ENCODE data around the gene CNIH4.
A peak's percentile ranks its signal among the peaks of the same experiment; 100 is the strongest.
"Not testable (repeated sequence)": the region's sequence is repeated elsewhere in the genome, so short reads cannot be mapped to it uniquely, and the experiment has no call there.

The CNIH4 gene

DNA sequence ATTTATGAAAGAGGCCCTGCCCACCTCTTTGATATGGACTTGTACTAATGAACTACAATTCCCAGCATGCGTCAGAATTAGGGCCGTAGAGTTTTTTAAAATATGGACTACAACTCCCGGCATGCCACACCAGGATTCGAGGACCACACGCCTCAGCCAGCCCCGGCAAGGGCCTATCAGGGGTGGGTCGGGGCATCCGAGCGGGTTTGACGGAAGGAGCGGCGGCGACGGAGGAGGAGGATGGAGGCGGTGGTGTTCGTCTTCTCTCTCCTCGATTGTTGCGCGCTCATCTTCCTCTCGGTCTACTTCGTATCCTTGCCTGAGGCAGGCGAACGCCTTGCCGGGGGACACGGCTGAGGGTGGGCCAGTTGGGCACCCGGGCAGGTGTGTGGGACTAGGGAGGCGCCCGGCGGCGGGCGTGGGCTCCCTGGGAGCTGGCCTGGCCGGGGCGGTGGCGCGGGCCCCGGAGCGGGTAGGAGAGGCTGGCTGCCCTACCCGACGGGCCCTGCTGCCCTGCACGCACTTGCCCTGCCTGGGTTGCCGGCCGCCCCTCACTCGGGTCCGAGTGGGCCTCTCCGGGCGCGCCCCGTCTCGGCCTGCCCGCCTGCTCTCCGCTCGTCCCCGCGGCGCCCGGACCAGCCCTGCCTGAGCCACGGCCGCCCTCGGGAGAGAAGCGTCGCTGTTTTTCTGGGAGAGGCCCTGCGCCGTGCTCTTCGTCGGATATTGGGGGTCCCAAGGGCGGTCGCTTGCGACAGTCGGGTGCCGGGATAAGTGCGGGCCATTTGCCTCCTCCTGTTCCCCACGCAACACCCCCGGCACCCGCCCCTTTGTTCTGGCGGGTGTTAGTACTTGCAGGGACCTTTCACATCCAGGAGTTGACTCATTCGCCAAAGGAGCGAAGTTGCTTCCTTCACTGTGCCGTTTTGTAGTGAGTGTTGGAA, at the start of gene CNIH4:
TSS of gene CNIH4 (plus strand) at position 195 of the 941 bp plus-strand sequence. CDS start at position 241, 46 bp downstream.
- DNase-seq, result peak; percentile 97

DNA sequence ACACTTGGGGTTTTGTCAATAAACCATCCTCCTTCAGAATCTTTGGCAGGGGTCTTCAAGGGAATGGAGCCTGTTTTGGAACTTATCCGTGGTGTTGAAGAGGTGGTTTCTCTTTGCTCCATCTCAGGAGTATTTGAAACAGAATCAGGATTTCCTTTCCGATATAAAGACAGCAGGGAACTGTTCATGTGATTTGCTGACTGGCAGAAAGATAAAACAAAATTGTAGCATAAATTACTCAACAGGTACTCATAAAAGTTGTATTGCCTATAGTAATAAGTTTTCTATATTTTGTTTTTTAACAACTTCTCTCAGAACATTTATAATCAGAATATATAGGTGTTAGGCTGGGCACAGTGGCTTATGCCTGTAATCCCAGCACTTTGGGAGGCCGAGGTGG, 48.6 kb upstream of the CNIH4 start:
- no peak for DNase-seq

DNA sequence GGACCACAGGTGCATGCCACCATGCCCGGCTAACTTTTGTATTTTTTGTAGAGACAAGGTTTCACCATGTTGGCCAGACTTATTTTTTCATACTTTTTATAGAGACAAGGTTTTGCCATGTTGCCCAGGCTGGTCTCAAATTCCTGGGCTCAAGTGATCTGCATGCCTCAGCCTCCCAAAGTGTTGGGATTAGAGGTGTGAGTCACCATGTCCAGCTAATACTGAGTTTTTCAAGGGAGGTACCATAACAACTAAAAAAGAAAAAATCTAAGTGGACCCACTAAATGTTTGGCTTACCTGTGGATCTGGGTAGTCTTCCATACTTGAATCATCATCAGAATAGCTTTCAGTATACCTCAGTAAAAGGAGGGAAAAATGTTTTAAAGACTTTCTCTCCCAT, 45.2 kb upstream of the CNIH4 start:
- DNase-seq, result not testable (repeated sequence)

DNA sequence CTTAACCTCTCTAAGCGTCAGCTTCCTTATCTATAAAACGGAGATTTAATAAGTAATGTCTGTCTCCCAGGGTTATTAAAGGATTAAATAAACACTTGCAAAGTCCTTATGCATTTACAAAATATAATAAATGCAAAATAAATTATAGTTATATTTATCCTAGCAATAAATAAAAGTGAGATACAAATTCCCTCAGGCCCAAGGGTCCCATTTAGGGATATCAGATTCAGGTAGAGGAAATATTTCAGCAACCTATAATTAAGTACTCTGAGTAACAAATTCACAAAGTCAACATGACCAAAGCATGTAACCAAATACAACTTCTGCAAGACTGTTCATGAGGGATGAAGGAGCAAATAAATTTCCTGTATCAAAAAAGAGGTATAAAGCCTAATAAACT, 44.7 kb upstream of the CNIH4 start:
- DNase-seq, result no peak

DNA sequence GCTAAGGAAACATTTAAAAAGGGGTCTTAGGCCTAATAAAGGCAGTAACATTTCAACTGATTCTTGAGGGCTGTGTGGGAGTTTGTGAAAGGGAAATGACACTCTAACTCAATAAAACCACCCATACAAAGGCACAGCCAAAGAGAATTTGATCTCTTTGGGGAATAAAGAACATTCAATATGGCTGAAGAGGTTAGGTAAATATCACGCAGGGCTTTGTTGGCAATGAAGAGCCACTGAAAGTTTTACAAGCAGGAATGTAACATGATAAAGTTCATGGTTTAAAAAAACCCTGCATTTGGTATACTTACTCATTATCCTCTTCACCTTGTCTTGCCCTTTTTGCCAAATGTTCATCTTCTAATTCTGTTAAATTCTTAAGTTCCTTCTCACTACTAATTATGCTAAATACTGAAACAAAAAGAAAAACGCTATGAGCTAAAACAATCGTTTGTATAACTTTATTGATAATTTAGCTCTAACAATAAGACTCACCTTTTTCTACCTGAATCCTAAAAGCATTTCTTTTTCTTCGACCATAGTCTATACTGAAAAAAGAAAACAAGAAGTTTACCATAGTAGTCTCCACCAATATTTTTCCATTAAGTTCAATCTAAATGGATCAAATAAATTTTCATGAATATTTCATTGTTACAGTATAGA, 39.2 kb upstream of the CNIH4 start:
- DNase-seq, result no peak

DNA sequence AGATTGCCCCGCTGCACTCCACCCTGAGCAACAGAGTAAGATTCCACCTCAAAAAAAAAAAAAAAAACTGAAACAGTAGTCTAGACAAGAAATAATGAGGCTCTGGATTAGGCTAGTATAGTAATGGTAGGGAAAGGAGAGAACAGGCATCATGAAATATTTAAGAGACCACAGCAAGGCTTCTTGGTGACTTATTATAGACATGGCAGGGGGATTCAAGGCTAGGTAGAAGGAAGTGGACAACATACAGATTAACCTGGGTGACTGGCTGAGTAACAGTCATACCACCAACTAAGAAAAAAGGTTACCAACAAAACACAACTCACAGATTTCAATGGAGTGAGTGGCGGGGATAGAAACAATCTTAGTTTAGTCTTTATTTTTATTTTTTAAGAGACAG, 35.0 kb upstream of the CNIH4 start:
- no peak for DNase-seq

DNA sequence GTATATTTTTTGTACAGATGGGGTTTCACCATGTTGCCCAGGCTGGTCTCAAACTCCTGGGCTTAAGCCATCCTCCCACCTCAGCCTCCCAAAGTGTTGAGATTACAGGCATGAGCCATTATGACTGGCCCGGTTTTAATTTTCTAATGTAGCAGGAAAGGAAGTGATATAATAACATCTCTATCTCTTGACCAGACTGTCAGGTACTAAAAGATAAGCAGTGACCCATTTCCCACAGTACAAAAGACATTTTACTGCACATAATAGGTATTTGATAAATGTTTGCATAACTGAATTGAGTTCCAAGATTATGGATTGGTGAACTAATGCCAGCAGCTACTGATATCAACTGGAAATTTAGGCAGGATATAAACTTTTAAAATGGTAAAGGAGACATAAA, 30.7 kb upstream of the CNIH4 start:
- no peak for DNase-seq

DNA sequence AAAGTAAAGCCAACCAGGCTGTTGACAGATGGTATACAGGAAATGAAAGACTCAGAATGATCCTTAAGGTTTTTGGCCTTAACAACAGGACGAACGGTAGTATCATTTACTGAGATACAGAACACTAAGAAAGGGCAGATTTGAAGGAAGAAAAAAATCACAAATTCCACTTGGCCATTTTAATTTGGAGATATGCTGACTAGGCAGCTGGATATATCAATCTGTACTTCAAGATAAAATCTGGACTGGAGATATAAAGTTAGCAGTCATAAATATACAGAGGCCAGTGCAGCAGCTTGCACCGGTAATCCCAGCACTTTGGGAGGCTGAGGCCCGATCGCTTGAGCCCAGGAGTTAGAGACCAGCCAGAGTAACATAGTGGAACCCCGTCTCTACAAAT, 28.0 kb upstream of the CNIH4 start:
- peak; percentile 13 for DNase-seq

DNA sequence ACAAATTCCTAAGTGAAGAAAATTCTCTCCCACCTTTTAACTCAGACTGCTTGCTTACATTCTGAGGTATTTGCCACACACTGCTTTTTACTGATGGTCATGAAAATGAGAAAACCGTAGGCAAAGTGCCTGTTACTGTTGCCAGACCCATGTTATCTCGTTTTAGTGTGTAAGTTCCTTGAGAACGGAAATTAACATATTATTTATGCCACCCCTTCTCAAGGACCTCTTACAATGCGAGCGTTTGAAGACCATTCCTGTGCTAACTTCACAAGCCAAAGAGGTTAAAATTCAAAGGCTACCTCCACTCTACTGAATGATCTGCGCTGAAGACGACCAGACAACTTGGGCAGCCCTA, 27.2 kb upstream of the CNIH4 start:
- no peak for DNase-seq

DNA sequence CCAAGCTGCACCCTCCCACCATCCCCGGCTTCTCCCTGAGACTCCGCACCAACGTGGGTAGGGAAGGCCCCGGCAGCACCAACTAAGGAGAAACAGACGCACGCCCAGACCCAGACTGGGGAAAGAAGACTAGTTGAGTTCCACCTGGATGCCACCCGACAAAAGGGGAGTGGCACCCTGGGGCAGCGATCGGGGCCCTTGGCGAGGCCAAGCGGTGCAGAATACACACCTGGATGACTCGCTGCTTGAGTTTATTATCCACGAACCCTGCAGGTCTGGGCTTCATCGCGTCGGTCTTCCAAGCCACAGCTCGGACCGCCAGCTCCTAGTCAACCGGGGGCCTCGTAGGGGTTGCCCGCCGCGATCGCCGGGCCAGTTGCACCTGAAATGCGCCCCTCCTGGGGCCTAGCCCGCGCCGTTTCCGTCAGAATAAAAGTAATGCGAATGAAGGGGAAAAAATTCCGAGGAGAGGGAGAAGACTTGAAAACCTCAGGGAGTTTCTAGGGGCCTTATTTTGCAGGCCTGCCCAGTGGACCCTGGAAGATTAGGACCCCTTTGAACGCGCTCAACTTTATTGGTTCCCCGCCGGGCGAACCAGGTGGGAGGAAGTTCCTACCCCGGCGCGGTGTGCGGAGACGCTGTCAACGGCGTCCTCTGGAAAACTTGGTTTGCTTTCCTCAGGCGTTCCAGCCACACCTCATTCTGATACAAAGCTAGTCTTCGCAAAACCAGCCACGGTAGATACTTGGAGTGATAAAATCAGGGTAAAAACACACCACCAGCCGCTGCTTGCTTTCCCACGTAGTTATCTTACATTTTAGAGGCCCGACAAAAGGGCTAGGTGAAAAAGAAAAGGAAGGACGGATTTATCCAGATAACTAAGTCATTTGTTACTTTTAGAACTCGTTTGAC, 26.6 kb upstream of the CNIH4 start, which contains the start of gene NVL:
TSS of gene NVL (minus strand) at position 331 of the 912 bp plus-strand sequence. CDS start at position 286, 45 bp downstream.
- peak; percentile 89 for DNase-seq

DNA sequence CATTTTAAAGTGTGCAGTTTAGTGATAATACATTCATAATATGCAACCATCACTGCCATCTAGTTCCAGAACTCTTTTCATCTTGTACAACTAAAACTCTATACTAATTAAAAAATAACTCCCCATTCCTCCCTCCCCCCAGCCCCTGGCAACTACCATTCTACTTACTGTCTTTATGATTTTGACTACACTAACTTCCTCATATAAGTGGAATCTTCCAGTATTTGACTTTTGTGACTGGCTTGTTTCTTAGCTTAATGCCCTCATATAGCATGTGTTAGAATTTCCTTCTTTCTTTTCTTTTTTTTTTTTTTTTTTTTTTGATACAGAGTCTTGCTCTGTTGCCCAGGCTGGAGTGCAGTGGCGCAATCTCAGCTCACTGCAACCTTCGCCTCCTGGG, 25.4 kb upstream of the CNIH4 start:
- DNase-seq, result no peak

DNA sequence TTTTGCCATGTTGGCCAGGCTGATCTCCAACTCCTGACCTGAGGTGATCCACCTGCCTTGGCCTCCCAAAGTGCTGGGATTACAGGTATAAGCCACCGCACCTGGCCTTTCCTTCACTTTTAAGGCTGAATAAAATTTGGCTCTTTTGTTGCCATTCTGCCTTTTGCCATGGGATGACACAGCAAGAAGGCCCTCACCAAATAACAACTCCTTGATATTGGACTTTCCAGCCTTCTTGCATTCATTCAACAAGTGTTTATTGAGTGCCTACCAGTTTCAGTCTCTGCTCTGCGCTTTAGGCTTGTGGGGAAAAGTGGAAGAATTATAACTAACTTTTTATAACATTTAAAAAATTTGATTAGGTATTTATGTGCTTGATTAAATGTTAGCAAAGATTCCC, 24.9 kb upstream of the CNIH4 start:
- no peak for DNase-seq

DNA sequence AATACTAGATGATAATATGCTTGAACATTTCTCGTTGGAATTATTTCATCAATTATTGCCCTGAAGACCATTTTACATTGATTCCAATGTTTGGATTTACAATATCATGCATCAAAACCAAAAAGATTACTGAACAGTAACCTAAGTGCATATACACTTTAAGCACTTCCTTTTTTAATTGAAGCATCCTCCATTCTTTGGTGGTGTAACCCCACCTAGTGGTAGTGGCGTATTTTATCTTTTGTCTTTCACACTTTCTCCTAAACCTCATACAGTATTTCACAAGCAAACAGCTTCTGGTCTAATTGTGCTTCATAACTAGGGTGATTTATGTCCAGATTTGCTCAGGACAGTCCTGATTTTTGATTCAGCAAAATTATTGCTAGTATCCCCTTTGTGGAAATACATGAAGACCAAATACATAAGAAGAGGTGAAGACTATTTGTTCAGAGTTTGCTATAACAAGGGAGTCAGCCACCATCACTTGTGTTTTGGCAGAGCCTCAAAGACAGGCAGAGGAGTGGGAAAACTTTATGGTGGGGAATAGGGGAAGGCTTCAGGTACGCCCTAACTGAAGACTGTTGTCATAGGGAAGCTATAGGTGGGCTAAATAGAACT, 23.3 kb upstream of the CNIH4 start:
- peak; percentile 74 for DNase-seq

DNA sequence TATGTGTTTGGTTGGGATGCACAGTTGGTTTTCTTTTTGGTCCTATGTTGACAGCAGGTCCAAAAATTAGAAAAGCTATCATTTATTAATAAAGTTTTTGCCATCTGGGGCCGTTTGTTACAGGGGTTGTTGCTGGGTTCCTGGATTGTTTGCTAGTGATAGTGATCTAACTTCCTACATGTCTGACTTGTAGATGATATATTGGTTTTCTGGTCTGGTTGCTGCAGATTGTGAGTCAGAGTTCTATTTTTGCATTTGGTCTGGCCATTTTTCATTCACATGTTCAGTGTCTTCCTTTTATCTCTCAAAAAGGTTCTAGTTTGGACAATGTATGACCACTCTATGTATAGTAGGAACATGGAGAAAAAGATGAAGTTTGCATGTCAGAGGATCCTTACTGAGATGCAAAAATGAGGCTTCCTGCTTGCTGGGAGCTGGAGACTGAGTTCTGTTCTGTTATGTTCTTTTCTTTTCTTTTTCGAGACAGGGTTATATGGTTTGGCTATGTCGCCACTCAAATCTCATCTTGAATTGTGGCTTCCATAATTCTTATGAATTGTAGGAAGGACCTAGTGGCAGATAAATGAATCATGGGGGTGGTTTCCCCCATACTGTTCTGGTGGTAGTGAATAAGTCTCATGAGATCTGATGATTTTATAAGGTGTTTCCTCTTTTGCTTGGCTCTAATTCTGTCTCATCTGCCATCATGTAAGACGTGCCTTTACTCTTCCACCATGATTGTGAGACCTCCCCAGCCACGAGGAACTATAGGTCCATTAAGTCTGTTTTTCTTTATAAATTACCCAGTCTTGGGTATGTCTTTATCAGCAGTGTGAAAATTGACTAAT, 22.5 kb upstream of the CNIH4 start:
- DNase-seq, result peak; percentile 49

DNA sequence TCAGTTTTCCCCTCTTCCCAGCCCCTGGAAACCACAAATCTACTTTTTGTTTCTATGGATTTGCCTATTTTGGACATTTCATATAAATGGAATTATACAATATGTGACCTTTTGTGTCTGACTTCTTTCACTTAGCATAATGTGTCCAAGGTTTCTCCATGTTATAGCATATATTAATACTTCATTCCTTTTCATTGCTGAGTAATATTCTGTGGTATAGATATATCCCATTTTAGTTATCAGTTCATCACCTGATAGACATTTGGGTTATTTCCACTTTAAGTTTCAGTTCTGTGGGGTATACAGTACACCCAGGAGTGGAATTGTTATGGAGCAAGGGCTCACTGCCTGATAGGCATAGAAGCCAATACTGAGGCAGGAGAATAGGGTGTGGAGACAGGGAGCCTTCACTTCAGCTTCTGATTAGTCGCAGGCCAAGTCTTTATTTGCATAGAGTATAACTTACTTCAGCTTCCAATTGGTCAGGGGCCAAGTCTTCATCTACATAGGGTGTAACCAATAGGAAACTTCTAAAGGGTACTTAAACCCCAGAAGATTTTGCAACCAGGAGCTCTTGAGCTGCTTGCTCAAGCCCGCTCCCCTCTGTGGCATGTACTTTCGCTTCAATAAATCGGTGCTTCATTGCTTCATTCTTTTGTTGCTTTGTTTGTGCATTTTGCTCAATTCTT, 18.4 kb upstream of the CNIH4 start:
- DNase-seq, result no peak

DNA sequence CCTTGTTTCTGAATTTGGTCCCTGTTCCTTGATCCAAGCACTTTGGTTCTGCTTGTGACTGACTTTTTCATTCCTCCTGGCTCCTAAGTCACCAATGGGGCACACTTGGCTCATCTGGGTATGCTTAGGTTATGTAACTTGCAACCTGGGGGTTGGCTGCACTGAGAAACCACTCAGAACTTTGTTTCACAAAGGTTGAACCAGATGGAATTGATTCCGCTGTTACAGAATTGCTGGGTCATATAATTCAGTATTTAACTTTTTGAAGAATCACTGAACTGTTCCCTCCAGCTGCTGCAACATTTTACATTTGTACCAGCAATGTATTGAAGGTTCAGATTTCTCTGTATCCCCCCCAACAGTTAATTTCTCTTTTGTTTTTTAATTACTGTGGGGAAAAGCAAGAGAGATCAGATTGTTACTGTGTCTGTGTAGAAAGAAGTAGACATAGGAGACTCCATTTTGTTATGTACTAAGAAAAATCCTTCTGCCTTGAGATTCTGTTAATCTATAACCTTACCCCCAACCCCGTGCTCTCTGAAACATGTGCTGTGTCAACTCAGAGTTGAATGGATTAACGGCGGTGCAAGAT, 17.1 kb upstream of the CNIH4 start:
- no peak for DNase-seq

DNA sequence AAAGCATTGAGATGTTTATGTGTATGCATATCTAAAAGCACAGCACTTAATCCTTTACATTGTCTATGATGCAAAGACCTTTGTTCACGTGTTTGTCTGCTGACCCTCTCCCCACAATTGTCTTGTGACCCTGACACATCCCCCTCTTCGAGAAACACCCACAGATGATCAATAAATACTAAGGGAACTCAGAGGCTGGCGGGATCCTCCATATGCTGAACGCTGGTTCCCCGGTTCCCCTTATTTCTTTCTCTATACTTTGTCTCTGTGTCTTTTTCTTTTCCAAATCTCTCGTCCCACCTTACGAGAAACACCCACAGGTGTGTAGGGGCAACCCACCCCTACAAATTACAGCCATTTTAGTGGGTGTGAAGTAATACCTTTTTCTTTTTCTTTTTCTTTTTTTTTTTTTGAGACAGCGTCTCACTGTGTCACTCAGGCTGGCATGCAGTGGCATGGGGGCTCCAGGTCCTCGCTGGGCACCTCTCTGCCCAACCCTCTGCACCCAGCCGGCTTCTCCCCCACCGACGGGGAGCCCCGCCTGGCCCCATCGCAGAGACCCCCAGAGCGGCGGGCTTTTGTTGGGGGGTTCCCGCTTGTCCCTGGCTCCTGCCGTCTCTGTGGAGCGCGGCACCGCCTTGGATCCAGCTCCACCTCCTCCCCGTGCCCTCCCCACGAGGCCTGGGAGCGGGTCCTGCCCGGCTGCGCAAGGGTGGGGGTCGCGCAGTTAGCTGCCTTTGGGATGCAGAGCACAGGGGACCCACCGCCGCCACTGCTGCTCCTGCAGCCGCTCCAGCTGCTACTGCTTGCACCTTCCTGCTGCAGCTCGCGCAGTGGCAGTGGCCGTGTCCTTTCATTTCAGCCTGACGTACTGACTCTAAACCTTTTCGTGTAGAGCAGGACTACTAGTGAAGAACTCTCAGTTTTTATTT, 16.0 kb upstream of the CNIH4 start:
- DNase-seq, result peak; percentile 32

DNA sequence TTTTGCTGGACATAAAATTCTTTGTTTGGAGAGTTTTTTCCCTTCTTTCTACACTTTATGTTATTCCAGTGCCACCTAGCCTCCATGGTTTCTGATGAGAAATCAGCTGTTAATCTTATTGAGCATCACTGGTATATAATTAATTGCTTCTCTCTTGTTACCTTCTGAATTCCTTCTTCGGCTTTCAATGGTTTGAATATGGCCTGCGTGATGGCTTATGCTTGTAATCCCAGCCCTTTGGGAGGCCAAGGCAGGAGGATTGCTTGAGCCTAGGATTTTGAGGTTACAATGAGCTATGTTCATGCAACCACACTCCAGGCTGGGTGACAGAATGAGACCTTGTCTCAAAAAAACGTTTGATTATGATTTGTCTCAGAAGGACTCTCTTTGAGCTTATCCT, 13.0 kb upstream of the CNIH4 start:
- DNase-seq, result no peak

DNA sequence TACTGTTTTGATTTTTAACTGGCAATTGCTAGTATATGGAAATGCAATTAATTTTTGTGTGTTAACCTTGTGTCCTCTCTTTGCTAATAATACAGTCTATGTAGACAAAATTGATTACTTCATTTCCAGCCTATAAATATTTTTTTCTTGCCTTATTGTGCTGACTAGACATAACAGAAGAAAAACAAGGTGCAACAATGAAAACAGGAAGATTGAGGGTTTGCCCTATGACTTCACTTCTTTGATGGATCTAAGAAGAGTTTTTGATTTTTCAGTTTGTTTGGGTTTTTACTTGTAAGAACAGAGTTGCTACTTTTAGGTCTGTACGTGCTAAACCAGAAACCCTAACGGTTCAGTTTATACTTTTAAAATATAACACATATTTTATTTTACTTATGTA, 8.5 kb upstream of the CNIH4 start:
- no peak for DNase-seq
